Measurements from ENCODE around the gene SULT1C2.
"Not testable (repeated sequence)": the region's sequence is repeated elsewhere in the genome, so short reads cannot be mapped to it uniquely, and the experiment has no call there.

The SULT1C2 gene

DNA sequence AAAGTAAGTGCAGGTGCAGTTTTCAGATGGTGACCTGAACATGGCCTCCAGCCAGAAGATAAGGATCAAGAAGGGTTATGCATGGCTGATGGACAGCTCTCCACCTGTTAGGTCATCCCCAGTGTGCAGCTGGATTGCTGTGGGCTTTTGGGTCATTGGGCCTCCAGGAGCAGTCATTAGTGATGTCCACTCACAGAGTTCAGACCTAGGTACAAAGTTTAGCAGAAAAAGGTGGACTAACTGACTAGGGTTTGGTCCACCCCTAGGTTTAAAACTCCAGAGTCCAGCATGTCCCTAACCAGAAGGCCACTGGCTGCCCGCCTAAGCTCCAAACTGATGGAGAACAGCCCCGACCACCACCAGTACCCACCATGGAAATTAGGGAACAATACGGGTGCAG is 18.3 kb upstream of the SULT1C2 start:
- no peak for DNase-seq (ENCODE audit: low read depth in 2 of 2)
- TF ChIP-seq, protein P1, sequence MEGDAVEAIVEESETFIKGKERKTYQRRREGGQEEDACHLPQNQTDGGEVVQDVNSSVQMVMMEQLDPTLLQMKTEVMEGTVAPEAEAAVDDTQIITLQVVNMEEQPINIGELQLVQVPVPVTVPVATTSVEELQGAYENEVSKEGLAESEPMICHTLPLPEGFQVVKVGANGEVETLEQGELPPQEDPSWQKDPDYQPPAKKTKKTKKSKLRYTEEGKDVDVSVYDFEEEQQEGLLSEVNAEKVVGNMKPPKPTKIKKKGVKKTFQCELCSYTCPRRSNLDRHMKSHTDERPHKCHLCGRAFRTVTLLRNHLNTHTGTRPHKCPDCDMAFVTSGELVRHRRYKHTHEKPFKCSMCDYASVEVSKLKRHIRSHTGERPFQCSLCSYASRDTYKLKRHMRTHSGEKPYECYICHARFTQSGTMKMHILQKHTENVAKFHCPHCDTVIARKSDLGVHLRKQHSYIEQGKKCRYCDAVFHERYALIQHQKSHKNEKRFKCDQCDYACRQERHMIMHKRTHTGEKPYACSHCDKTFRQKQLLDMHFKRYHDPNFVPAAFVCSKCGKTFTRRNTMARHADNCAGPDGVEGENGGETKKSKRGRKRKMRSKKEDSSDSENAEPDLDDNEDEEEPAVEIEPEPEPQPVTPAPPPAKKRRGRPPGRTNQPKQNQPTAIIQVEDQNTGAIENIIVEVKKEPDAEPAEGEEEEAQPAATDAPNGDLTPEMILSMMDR (IDR thresholded peaks at IDR 0.05; ENCODE audit: low read depth, low read length), result no peak
- H3K4me3 ChIP-seq (replicated peaks in 1 of 2; ENCODE audit: low read depth in 2 of 2, low read length in 2 of 2), result no peak overlapping the region

DNA sequence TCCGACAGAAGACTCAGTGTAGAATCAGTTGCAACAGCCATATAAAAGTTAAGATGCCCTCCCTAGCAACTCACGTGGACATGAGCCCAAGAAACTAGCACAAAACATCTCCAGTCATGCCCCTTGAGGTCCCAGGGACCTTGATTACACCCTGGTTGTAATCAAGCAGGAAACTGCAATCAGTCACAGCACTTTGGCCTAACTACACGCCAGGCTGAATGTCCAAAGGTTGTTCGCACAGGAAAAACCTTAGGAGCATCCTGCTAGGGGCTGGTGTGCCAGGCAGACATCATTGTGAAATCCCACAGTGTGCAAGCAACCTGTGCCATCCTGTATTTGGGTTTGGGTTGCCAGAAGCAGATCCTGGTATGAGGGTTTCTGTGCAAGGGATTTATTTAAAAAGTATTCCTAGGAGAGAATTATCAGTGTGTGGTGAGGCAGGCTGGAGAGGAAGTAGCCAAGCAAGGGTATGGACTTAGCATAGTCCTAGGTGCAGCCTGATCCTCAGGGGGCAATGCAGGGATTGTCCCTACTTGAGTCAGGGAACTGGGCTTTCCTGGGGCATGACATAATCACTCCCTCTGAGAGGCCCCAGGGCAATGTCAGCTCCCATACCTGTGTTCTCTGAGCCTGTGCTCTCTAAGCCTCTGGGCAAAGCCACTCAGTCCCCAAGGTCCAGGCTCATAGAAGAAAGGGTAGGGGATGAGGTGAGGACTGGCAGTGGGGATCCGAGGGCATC is 17.8 kb upstream of the SULT1C2 start:
- no peak overlapping the region for H3K4me3 ChIP-seq (replicated peaks in 1 of 2; ENCODE audit: low read depth in 2 of 2, low read length in 2 of 2)
- TF ChIP-seq, protein P1 (IDR thresholded peaks at IDR 0.05; ENCODE audit: low read depth, low read length), result no peak
- no peak for DNase-seq (ENCODE audit: low read depth in 2 of 2)

DNA sequence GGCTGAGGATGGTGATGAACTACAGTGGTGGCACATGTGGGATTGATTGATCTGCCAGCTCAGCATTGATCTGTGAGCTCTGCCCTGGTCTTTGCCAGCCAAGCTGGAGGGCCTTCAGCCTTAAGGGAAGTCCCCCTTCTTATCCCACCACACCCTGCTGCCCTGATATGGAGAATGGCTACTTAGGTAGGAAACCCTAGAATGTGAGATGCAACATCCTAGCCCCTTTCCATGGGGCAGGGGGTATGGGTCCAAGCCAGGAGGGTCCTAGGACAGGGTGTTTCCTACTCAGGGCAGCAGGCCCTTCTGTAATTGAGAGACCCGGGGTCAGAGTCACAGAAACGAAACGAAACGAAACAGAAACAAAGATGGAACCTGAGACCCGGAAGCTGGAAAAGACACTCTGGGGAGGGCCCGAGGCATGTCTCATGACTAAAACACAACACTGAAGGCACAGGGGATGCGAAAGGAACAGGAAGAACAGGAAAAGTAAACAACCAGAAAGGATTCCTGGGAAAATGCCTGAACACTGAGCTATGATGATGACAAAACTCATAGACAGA is 16.9 kb upstream of the SULT1C2 start:
- H3K4me3 ChIP-seq (replicated peaks in 1 of 2; ENCODE audit: low read depth in 2 of 2, low read length in 2 of 2), result peak overlapping the region in 1 of 2 donors; percentile 24
- peak; percentile 30 to 82 for DNase-seq (ENCODE audit: low read depth in 2 of 2)
- TF ChIP-seq, protein P1 (IDR thresholded peaks at IDR 0.05; ENCODE audit: low read depth, low read length), result no peak

DNA sequence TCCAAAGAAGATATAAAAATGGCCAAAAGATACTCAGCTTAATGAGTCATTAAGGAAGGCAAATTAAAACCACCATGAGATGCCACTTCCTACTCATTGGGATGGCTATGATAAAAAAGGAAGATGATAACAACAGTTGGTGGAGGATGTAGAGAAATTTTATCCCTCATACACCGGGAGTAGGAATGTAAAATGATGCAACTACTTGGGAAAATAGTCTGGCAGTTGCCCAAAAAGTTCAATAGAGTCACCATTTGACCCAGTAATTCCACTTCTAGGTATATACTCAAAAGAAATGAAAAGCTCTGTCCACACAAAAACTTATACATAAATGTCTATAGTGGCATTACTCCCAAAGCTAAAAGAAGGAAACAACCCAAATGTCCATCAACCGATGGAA is 10.1 kb upstream of the SULT1C2 start:
- no peak overlapping the region for H3K4me3 ChIP-seq (replicated peaks in 1 of 2; ENCODE audit: low read depth in 2 of 2, low read length in 2 of 2)
- TF ChIP-seq, protein P1 (IDR thresholded peaks at IDR 0.05; ENCODE audit: low read depth, low read length), result no peak
- no peak for DNase-seq (ENCODE audit: low read depth in 2 of 2)

DNA sequence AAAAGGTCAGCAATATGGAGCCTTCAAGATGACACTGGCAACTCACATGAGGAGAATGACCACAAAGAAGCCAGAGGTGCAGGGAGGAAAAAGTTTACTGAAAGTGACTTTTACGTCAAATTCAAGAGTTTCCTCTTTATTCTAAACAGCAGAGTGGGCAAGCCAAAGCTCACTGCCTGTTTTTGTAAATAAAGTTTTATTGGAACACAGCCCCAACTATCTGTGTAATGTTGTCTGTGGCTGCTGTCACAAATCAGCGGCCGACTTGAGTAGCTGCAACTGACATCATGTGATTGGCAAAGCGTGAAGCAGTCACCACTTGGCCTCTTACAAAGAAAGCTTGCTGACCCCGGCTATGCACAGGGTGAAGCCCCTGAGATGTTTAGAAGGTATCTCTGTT is 9.2 kb upstream of the SULT1C2 start:
- no peak overlapping the region for H3K4me3 ChIP-seq (replicated peaks in 1 of 2; ENCODE audit: low read depth in 2 of 2, low read length in 2 of 2)
- DNase-seq (ENCODE audit: low read depth in 2 of 2), result no peak
- TF ChIP-seq, protein P1 (IDR thresholded peaks at IDR 0.05; ENCODE audit: low read depth, low read length), result no peak

DNA sequence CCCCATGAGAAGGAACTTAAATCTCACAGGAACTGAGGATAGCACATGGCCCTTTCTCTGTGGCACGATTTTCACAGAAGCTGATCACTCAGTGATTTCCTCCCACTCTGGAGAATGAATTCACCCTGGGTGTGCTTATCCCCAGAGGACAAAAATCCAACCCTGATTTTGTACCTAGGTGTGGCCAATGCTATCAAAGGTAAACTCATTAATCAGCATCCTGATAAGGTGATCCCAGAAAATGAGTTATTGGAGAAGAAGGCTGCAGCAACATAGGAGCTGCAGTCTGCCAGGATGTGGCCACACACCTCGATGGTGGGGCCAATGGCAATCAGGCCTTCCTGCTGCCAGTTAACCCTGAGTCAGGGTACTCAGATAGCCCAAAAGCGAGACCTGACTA is 8.2 kb upstream of the SULT1C2 start:
- no peak for DNase-seq (ENCODE audit: low read depth in 2 of 2)
- TF ChIP-seq, protein P1 (IDR thresholded peaks at IDR 0.05; ENCODE audit: low read depth, low read length), result no peak
- no peak overlapping the region for H3K4me3 ChIP-seq (replicated peaks in 1 of 2; ENCODE audit: low read depth in 2 of 2, low read length in 2 of 2)

DNA sequence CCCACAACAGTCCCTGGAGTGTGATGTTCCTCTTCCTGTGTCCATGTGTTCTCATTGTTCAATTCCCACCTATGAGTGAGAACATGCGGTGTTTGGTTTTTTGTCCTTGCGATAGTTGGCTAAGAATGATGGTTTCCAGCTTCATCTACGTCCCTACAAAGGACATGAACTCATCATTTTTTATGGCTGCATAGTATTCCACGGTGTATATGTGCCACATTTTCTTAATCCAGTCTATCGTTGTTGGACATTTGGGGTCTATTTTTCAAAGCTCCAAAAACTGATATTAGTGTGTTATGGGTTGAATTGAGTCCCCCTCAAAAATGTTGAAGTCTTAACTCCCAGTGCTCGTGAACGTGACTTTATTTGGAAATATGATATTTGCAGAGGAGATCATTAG is 4.1 kb upstream of the SULT1C2 start:
- DNase-seq (ENCODE audit: low read depth in 2 of 2); H3K4me3 ChIP-seq (replicated peaks in 1 of 2; ENCODE audit: low read depth in 2 of 2, low read length in 2 of 2): not testable (repeated sequence)
